HG03196 (cell line): ENCODE measurements around the gene HPN.

Experiments used
- ATAC-seq: cut with Tn5 transposase; IDR thresholded peaks from one replicate; pipeline ENCODE4 v1.9.1; 2021; ENCODE audit not compliant: unreplicated experiment

Gene HPN

GRCh38 chr19:35080613-35081170, 39.2 kb downstream of the HPN start:
- no peak for ATAC-seq

DNA sequence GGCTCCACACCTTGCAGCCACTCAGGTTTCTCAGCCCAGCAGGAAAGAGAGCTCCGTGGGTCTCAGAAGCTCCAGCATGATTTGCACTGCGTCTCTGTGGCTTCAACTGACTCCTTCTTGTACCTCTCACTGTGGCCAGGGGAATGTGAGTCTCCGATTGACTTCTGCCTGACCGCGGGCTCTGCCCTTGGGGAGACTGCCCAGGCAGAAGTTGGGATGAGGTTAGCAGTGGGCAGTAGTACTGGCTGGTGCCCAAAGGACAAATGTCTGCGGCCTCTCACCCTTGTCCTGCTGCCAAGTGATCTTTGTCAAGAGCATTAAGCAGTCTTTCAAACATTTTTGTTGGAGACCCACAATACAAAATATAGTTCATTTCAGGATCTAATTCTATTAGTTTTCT, 39.7 kb downstream of the HPN start:
- no peak for ATAC-seq

DNA sequence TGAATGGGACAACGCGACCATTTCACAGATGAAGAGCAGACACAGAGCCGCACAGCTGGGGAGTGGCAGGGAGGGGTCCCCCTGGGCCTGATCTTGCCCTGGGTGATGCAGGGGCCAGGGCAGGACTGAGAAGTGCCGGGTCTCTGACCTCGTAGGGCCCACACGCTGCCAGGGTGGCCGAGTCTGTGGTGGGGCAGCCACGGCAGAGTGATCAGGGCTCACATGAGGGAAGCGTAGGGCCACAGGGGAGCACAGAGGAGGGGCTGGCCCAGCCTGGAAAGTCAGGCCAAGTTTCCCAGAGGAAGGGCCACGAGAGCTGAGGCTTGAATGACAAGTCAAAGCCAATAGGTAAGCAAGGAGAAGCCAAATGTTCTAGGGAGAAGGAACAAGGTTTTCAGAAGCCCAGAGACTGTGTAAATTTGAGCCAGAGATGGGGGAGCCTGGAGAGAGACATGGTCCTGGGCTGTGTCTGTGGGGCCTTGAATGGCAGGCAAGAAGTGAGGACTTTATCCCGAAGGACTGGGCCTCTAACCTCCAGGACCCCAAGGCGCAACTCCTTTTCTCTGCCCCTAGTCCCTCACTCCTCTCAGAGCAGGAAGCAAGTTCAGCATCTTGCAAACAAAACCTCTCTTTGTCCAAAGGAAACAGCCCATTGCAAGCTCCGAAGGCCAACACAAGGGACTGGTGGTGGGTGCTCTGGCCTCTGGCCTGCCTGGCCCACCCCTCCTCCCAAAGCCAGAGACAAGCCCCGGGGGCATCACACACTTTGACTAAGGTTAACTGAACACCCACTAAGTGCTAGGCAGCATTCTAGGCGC, 42.4 kb downstream of the HPN start:
- no peak for ATAC-seq

DNA sequence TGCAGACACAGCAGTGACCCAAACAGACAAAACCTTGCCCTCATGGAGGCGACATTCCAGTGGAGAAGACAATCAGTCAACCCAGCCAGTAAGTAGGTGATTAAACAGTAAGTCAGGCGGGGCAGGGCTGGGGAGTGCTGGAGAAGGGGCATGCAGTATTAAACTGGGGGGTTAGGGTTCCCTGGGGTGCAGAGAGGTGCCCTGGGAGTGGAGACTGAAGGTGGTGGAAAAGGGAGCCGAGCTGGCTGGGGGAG, 42.9 kb downstream of the HPN start:
- ATAC-seq, result no peak

- ATAC-seq, result peak; percentile 48
Measured at GRCh38 chr19:35085947-35086346, 44.4 kb downstream of the HPN start.

GRCh38 chr19:35086455-35086854, 44.9 kb downstream of the HPN start:
- ATAC-seq, result peak; percentile 19

GRCh38 chr19:35087393-35087792, 45.9 kb downstream of the HPN start:
- no peak for ATAC-seq

- no peak for ATAC-seq
Measured at GRCh38 chr19:35088131-35088913, 46.8 kb downstream of the HPN start.

DNA sequence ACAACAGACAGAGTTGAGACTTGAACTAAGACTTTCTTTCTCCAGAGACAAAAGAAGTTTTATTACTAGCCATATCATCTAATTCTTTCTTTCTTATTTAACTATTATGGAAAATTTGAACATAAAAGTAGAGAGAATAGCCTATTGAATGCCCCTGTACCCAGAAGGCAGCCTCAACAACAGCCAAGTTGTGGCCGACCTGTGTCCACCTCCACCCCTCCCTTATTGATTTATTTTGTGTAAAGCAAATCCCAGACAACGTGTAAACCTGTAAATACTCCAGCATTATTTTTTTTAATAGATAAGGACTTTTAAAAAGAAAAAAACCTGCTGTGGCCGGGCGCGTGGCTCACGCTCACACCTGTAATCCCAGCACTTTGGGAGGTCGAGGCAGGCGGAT, 48.0 kb downstream of the HPN start:
- no peak for ATAC-seq

DNA sequence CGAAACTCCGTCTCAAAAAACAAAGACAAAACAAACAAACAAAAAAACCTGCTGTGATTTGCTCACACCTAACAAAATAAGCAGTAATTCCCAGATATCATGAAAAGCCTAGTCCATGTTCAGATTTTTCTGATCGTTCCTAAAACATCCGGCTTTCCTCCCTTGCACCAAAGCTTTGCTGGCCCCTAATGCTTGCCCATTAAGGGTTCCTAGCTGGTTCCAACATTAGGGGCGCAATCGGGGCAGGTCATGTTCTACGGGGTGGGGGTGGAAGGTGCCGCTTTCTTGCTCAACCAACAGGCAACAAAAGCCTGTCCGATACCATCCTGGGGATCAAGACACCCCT, 48.6 kb downstream of the HPN start:
- no peak for ATAC-seq

DNA sequence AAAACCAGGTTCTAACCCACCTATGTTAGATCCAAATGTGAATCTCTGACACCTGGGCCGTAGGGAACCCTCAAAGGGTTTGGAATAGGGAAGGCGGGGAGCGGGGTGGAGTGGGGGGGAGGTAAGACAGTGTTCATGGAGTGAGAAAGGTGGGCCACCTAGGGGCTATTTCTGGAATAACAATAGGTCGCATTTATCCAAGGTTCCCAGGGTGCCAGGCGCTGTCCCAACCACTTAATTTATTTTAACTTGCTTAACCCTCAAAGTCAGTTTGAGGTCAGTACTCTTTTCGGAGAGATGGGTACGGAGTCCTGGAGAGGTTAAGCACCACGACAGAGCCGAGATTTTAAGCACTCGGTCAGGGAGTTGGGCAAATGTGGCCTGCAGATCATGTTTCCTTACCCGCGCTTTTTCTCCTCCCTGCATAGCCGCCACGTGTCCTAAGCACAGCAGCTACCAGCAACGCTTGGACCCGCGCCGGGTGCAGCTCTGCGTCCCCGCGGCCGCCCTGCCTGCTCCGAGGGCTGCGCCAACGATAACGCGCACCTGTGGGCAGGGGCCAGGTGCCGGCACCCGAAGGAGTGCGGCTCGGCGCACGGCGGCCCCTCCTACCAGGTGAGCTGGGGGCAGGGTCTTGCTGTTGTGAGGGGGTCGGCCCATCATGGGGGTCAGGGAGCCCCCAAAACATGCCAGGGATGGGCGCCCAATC, 49.1 kb downstream of the HPN start:
- no peak for ATAC-seq

DNA sequence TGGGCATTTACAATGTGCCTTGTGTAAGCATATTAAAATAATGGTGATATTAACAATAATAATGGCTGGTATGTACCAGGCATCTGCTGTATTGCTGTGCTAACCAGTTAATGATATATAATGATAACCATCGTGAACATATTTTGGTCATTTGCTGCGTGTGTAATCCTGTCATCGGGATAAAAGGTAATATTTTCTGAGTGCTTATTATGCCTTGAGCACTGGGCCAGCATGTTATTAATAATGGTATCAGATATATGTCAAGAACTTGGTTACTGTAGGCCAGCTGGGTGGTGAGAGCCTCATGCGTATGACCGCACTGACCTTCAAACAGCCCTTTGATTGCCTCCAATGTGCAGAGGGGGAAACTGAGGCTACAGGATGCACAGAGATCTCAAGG, 51.9 kb downstream of the HPN start:
- ATAC-seq, result no peak

DNA sequence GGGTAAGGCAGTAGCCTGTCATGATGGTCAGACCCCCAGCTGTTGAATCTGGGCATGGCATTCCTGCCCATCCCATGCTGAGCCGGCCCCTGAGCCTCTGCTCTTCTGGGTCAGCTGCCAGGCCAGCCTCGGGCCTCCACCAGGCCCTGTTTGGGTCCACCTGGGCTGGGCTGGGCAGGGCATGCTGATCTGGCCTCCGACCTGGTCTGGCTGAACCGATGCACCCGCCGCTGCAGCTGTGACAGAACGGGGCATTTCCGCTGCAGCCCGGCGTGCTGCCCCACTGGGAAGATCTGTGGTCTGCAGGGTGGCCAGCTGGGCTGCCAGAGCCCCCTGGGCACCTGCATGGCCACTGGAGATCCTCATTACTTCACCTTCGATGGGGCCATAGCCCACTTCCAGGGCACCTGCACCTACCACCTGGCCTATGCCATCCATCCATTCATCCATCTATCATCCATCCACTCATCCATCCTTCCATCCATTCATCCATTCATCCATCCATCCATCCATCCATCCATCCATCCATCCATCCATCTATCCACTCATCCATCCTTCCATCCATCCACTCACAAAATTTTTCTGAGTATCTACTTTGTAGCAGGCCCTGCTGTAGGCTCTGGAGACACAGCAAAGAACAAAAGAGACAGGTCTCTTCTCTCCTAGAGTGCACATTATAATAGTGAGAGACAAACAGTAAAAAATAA, 52.6 kb downstream of the HPN start:
- no peak for ATAC-seq

GRCh38 chr19:35094656-35095055, 53.1 kb downstream of the HPN start:
- no peak for ATAC-seq

DNA sequence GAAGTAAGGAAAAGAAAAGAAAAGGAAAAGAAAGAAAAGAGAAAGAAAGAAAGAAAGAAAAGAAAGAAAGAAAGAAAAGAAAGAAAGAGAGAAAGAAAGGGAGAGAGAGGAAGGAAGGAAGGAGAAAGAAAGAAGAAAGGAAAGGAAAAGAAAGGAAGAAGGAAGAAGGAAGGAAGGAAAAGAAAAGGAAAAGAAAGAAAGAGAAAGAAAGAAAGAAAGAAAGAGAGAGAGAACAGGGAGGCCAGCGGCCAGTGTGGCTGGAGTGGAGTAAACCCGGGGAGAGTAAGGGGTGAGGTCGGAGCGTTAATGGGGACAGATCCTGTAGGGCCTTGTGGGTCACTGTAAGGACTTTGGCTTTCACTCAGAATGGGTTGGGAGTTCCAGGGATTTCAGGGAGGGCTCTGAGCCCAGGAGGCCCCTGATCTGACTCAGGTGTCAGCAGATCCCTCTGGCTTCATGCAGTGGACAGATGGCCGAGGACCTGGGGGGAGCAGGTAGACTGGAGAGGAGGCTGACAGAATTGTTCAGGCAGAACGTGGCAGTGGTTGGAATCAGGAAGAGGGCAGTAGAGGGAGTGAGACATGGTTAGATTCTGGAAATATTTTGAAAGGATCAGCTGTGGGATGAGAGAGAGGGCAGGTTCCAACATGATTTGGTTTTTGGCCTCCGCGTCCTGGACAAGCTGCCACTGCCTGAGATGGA, 54.3 kb downstream of the HPN start:
- no peak for ATAC-seq

DNA sequence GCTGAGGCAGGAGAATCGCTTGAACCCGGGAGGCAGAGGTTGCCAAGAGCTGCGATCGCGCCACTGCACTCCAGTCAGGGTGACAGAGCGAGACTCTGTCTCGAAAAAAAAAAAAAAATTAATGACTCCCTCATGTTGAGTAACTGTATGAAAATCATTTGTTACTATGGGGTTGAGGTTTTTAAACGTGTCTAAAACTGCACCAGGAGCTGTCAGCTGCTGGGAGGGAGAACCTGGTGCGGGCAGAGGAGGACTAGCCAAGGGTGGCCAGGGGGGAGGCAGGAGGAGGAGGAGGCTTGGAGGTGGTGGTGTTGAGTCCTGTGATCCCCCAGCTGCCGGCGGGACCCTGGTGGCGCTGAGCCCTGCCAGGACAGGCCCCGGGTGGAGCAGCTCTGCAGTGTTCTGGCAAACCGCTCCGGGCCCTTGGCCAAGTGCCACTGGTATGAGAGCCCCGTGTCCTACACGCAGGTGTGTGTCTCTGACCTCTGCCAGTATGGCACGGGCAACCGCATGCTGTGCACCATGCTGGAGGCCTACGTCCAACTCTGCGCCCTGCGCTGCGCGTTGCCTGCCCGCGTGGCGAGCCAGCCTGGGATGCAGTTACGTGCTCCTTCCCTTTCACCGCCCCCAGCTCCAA, 57.0 kb downstream of the HPN start:
- ATAC-seq, result no peak

- no peak for ATAC-seq
Measured at GRCh38 chr19:35099155-35099896, 57.8 kb downstream of the HPN start.

DNA sequence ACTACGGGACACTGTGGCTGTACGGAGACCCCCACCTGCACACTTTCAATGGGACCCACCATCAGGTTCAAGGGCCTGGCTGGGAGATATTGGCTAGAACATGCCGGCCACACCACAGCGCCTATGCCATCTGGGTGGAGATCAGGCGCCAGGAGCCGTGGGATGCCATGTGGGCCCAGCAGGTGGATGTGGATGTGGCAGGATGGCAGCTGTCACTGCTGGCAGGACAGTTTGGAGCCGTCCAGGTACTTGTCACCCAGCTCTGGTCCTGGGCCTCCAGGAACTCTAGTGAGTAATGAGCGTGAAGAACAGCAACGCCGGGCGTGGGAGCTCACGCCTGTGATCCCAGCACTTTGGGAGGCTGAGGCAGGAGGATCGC, 58.4 kb downstream of the HPN start:
- no peak for ATAC-seq
